Measurements from ENCODE around the gene ATP2B2.
A peak's percentile ranks its signal among the peaks of the same experiment; 100 is the strongest.

Gene ATP2B2

GRCh38 chr3:10341901-10342398 lies 163.4 kb downstream of the ATP2B2 start:
- no peak for DNase-seq (ENCODE audit: low spot score)

GRCh38 chr3:10340476-10340875 lies 164.9 kb downstream of the ATP2B2 start:
- no peak for DNase-seq (ENCODE audit: low spot score)

- DNase-seq (ENCODE audit: low spot score): no peak
Observed at GRCh38 chr3:10340046-10340445, 165.3 kb downstream of the ATP2B2 start.

DNA sequence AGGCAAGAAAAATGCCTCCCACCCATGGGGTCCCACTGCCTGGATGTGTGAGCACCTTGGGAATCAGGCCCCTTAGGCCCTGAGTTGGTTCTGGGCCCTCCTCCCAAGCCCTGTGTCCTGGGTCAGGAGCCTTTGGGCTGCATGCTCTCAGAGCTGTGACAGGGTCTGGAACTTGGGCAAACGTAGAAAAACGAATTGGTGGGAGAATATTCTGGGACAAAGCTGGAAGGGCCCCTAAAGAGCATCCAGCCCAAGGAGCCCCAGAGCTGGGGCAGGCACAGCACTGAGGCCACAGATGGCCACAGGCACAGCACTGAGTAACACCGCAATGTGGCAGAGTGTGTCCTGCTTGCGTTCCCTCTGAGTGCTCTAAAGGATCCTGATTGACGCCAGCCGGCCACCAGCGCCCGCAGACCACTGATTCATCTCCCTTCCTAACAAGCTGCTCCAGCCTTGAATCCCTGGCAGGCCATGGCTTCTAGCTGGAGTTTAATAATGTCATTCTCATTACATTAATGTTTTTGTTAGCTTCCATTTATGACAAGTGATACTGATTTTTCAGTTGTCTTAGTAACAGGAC lies 165.9 kb downstream of the ATP2B2 start:
- no peak for DNase-seq (ENCODE audit: low spot score)

- DNase-seq (ENCODE audit: low spot score): no peak
Observed at GRCh38 chr3:10338591-10339353, 166.6 kb downstream of the ATP2B2 start.

- DNase-seq (ENCODE audit: low spot score): no peak
Observed at GRCh38 chr3:10338164-10338470, 167.3 kb downstream of the ATP2B2 start.

DNA sequence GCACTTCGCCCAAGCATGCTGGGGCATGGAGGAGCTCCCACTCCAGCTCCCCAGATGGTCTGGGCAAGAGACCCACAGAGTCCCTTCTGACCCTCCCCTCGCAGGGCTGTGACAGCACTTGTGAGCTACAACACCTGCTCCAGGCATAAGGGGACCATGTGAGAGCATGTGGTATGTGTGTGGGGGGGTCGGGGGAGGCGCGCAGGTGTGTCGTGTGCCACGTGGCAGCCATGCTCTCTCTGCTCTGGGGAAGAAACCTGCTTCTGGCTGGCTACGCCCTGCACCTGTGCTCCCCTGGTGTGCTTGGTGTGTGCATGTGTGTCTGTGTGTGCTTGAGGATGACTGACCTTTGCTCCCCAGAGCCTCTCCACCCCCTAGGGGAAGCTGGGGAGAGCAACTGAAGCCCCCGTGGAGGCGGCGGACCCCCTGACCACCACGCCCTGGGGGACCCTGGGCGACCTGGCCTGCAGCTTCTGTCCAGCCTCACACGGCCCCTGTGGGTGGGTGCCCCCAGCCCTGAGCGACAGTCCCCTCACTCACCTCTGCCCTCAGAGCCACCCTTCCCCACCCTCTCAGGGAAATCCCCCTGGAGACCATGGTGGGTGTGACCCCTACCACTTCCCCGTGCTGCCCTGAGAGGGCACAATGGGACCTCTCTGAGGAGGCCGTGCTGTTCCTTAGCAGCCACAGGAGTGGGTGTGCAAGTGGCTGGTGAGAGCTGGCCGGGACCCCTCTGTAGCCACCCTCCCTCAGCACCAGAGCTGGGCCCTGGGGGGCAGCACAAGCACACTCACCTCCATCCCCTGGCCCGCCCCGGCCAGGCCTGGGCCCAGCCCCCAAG lies 167.8 kb downstream of the ATP2B2 start:
- no peak for DNase-seq (ENCODE audit: low spot score)

GRCh38 chr3:10336761-10337160 lies 168.6 kb downstream of the ATP2B2 start:
- DNase-seq (ENCODE audit: low spot score): no peak

GRCh38 chr3:10335871-10336622 lies 169.3 kb downstream of the ATP2B2 start:
- no peak for DNase-seq (ENCODE audit: low spot score)

- DNase-seq (ENCODE audit: low spot score): no peak
Observed at GRCh38 chr3:10335190-10335738, 170.1 kb downstream of the ATP2B2 start.

DNA sequence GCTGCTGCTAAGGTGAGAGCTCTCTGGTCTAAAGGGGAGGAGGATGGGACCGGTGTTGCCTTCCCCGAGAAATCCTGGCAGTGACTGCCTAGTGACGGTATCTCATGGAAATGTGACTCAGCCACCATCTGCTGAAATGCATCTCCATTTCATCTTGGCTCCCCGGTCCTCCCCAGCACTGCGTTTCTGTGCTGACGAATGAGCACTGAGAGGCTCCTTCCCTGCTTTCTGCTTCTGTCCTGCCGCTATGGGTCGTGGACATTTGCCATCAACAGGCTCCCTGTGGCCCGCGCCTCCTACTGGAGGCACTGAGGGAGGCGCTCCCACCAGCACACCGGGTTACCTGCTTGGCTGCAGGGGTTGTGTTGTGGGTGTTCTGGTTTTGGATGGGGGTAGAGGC lies 170.9 kb downstream of the ATP2B2 start:
- peak; percentile 27 for DNase-seq (ENCODE audit: low spot score)

- no peak for DNase-seq (ENCODE audit: low spot score)
Observed at GRCh38 chr3:10334042-10334441, 171.3 kb downstream of the ATP2B2 start.

DNA sequence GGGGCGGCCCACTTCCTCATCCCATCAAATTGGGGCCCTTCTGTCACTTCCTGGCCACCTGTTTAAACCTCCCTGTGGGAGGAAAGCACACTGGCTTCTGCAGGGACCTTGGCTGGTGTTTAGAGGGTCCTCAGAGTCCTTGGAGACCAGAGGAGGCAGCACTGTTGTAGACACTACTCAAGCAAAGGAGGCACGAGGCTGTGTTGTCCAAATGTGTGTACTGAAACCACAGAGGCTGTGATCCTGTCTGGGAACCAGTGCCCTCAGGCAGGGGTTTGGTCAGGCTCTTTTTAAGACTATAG lies 172.1 kb downstream of the ATP2B2 start:
- DNase-seq (ENCODE audit: low spot score): no peak

DNA sequence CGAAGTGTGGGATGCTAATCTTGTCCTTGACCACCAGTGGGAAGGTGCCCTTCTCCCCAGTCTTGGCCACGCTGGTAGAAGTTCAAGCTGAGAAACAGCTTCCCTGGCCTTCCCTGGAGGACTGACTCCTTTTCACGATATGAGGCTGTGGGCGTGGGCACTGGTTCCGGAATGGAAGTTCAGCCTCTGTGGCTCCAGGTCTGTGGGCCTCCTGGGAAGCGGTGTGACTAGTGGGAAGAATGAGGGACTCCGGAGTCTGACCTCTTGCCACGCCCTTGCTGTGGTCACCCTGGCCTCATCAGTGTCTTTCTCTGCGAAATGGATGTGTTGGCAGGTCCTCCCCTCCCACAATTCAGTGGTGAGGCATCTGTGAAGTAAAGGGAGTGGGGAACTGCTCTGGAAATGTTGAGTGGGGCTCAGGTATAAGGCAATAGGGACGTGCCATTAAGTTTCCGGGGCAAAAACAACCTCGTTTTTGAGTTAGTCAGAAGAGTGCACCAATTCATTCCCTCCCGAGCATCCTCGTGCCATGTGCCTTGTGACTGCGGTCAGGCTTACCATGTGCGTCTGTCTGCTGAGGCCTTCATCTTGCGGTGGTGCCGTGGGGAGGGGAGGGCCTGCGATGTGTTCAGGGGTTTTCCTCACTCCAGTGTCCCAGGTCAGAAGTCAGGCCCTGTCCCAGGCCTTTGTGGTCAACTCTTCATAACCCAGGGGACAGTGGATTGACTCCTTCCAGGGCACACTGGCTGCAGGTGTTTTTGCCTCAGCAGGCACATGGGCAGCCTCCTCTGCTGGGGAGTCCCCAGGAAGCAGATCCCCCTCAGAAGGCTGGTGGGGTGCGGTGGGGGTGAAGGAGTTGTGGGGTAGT lies 172.7 kb downstream of the ATP2B2 start:
- DNase-seq (ENCODE audit: low spot score): no peak

GRCh38 chr3:10331320-10331719 lies 174.1 kb downstream of the ATP2B2 start:
- DNase-seq (ENCODE audit: low spot score): no peak

DNA sequence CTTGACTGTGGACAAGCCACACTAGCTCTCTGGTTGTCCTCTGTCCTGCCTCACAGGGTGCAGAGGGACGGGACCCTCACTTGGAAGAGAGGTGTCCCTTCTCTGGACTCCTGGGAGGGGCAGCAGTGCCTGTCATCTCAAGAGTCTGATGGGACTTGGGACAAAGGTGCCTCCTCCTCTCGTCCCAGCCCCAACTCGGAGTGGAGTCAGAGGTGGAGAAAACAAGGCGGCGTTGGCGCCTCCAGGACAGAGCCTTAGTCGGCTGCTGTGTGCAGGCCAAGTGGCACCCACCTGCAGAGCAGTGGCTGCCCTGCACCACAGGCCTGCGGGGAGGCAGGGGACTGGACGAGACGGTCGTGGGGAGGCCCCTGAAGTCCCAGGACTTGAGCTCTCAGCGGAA lies 175.1 kb downstream of the ATP2B2 start:
- DNase-seq (ENCODE audit: low spot score): no peak

- no peak for DNase-seq (ENCODE audit: low spot score)
Observed at GRCh38 chr3:10329495-10330015, 175.8 kb downstream of the ATP2B2 start.

DNA sequence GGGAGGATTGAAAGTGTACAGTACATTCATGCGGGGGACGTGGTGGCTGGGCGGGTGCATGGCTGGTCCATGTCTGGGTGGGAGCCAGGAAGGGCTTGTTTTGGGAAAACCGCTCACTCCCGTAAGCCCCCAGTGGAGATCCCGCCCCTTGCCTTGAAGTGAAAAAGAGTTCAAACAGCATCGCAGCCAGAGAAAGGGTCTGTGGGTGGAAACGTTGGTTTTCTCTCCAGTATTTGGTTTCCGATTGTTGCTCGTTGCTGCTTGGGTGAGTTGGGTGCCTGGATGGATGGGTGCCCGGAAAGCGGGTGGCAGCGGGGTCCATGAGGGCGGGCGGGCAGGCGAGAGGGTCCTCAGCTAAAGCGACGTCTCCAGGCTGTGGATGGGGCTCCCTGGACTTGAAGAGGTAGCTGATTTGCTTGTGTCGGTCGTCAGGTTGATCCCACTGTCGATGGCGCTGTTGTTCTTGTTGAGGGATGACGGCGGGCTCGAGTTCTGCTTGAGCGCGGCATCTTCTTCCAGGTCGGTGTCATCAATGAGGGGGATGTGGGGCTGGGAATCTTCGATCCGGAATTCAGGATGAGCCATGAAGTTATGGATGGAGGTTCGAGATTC lies 176.8 kb downstream of the ATP2B2 start:
- no peak for DNase-seq (ENCODE audit: low spot score)

GRCh38 chr3:10327592-10327991 lies 177.8 kb downstream of the ATP2B2 start:
- no peak for DNase-seq (ENCODE audit: low spot score)

DNA sequence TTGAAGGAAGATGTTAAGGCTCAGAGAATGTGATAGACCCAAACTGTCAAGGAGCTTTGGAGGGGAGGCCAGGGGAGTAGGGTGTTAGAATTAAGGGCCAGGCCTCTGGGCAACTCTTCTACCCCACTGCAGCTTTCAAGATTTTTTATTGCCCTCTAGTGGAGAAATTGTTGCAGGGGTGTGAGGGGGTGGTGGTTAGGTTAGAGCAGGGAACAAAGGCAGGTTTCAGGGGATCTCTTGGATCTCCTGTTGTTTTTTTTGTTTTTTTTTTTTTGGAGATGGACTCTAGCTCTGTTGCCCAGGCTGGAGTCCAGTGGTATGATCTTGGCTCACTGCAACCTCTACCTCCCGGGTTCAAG lies 183.1 kb downstream of the ATP2B2 start:
- no peak for DNase-seq (ENCODE audit: low spot score)

Measured in pons (tissue), 1 donor.